Activated naive CD4-positive, alpha-beta T cell treated with anti-CD3 and anti-CD28 coated beads, Interleukin-2, amount 50 U/mL, for 72 hours (primary cell): ENCODE results near the gene RPL29. TPM values are rescaled to one million over a fixed set of nuclear protein-coding genes. Genes with fewer than 3 reads are reported as not detected.

Experiments
- ATAC-seq, 2 donors: fragments of 150-1000 bp; cut with Tn5 transposase; 2 replicates each; pipeline ENCODE4 v1.10.0; 2021; ENCODE audit warnings: mild to moderate bottlenecking in 2 of 2, moderate library complexity in 2 of 2
- DNase-seq, 2 donors: peaks; one replicate each; pipeline ENCODE4 v3.0.0; 2021 to 2022; ENCODE audit warnings: low spot score in 2 of 2
- H3K27ac Mint-ChIP-seq, 2 donors: one replicate each; pipeline ENCODE4 v1.8.0; 2022; ENCODE audit warnings: mild to moderate bottlenecking in 2 of 2, mixed read lengths in 2 of 2
- H3K36me3 Mint-ChIP-seq, 2 donors: one replicate each; pipeline ENCODE4 v1.8.0; 2022; ENCODE audit warnings: mixed read lengths in 2 of 2
- H3K9me3 Mint-ChIP-seq, 2 donors: one replicate each; pipeline ENCODE4 v1.8.0; 2022; ENCODE audit warnings: mixed read lengths in 2 of 2
- total RNA-seq, 2 donors: library from RNA; stranded (reverse); gene quantifications; one replicate each; pipeline ENCODE4 v1.2.3, GENCODE V29; 2022

RPL29 gene
- total RNA-seq, 2 donors from 2014 or later, result 1,489 to 1,761 TPM

GRCh38 chr3:51953445-51953844, 42.2 kb downstream of the RPL29 start:
- Mint-ChIP-seq H3K27ac (no peak overlapping the region), H3K9me3 (no peaks in the 10 kb centered on the region), H3K36me3 (no peaks in the 10 kb centered on the region)
- DNase-seq (no peak), ATAC-seq (no peak)

- no peaks in the 10 kb centered on the region for H3K36me3 Mint-ChIP-seq
- no peak for ATAC-seq
- DNase-seq, result no peak
- no peaks in the 10 kb centered on the region for H3K9me3 Mint-ChIP-seq
- no peak overlapping the region for H3K27ac Mint-ChIP-seq
These were observed 44.8 kb downstream of the RPL29 start for GRCh38 chr3:51950899-51951298.

- H3K27ac Mint-ChIP-seq, result no peak overlapping the region
- no peaks in the 10 kb centered on the region for H3K36me3 Mint-ChIP-seq
- no peaks in the 10 kb centered on the region for H3K9me3 Mint-ChIP-seq
- ATAC-seq (no peak), DNase-seq (no peak)
These were observed 46.6 kb downstream of the RPL29 start for GRCh38 chr3:51949121-51949520.

- ATAC-seq, result no peak
- peak in 1 of 2 donors; percentile 18 for DNase-seq
- H3K27ac Mint-ChIP-seq, result no peak overlapping the region
- H3K36me3 Mint-ChIP-seq, result no peaks in the 10 kb centered on the region
- no peaks in the 10 kb centered on the region for H3K9me3 Mint-ChIP-seq
These were observed 47.6 kb downstream of the RPL29 start for GRCh38 chr3:51948016-51948580.

GRCh38 chr3:51947215-51947900, 48.3 kb downstream of the RPL29 start:
- no peaks in the 10 kb centered on the region for H3K9me3 Mint-ChIP-seq
- ATAC-seq (no peak), DNase-seq (peak in 1 of 2 donors; percentile 47)
- H3K36me3 Mint-ChIP-seq, result no peaks in the 10 kb centered on the region
- H3K27ac Mint-ChIP-seq, result no peak overlapping the region

- Mint-ChIP-seq H3K36me3 (no peaks in the 10 kb centered on the region), H3K27ac (peak overlapping the region; percentile 36 to 76), H3K9me3 (no peaks in the 10 kb centered on the region)
- ATAC-seq (no peak), DNase-seq (no peak)
These were observed 48.9 kb downstream of the RPL29 start for GRCh38 chr3:51946796-51947195.

- peak overlapping the region in 1 of 2 donors; percentile 36 for H3K27ac Mint-ChIP-seq
- ATAC-seq (no peak), DNase-seq (peak in 1 of 2 donors; percentile 51)
- H3K36me3 Mint-ChIP-seq, result peaks cover 2% of the 10 kb centered on the region in 2 donors
- no peaks in the 10 kb centered on the region for H3K9me3 Mint-ChIP-seq
These were observed 49.6 kb downstream of the RPL29 start for GRCh38 chr3:51945926-51946705.

GRCh38 chr3:51945031-51945840, 50.5 kb downstream of the RPL29 start:
- ATAC-seq (no peak), DNase-seq (peak in 1 of 2 donors; percentile 52)
- H3K36me3 Mint-ChIP-seq, result peaks cover 9% of the 10 kb centered on the region in 2 donors
- peak overlapping the region in 1 of 2 donors; percentile 36 for H3K27ac Mint-ChIP-seq
- H3K9me3 Mint-ChIP-seq, result no peaks in the 10 kb centered on the region

- H3K27ac Mint-ChIP-seq, result peak overlapping the region in 1 of 2 donors; percentile 48
- DNase-seq (no peak), ATAC-seq (no peak)
- no peaks in the 10 kb centered on the region for H3K9me3 Mint-ChIP-seq
- peaks cover 9% of the 10 kb centered on the region in 2 donors for H3K36me3 Mint-ChIP-seq
These were observed 51.2 kb downstream of the RPL29 start for GRCh38 chr3:51944451-51945021.

Other genes starting within 250 kb of the RPL29 start
- gene IQCF6, start 216.7 kb downstream of the RPL29 start, total RNA-seq, result not detected
- not detected for gene IQCF2, start 134.3 kb downstream of the RPL29 start, total RNA-seq
- gene IQCF5, start 120.3 kb downstream of the RPL29 start, total RNA-seq, result not detected
- gene IQCF1, start 92.5 kb downstream of the RPL29 start, total RNA-seq, result not detected
- 10 to 100 TPM; 23.6 to 33.0 TPM for gene RRP9, start 54.0 kb downstream of the RPL29 start, total RNA-seq
- 10 to 100 TPM; 17.0 to 18.6 TPM for gene PARP3, start 53.5 kb downstream of the RPL29 start, total RNA-seq
- not detected for gene GPR62, start 40.5 kb downstream of the RPL29 start, total RNA-seq
- gene PCBP4, start 28.4 kb downstream of the RPL29 start, total RNA-seq, result 10 to 100 TPM; 11.3 to 14.3 TPM
- gene ABHD14B, start 21.8 kb downstream of the RPL29 start, total RNA-seq, result 10 to 100 TPM; 21.4 to 62.4 TPM
- 1 to 10 TPM; 7.7 to 9.0 TPM for gene ABHD14A, start 20.8 kb downstream of the RPL29 start, total RNA-seq
- gene ACY1, start 12.4 kb downstream of the RPL29 start, total RNA-seq, result 10 to 100 TPM; 54.7 to 78.5 TPM
- 10 to 100 TPM; 10.8 to 17.5 TPM for gene DUSP7, start 60.7 kb upstream of the RPL29 start, total RNA-seq
- gene POC1A, start 158.5 kb upstream of the RPL29 start, total RNA-seq, result 10 to 100 TPM; 28.8 to 32.2 TPM
- 10 to 100 TPM; 56.1 to 72.0 TPM for gene ALAS1, start 202.3 kb upstream of the RPL29 start, total RNA-seq
- under 1 TPM; 0.18 to 0.86 TPM for gene TLR9, start 229.8 kb upstream of the RPL29 start, total RNA-seq
- 100 to 1,000 TPM in 1 of 2 donors, 10 to 100 TPM in 1; 75.8 to 139 TPM for gene TWF2, start 243.3 kb upstream of the RPL29 start, total RNA-seq
- gene PPM1M, start 249.9 kb upstream of the RPL29 start, total RNA-seq, result 10 to 100 TPM; 52.3 to 74.1 TPM